HepG2 (cell line): ENCODE results near the gene CKMT2. TPM values are rescaled to one million over a fixed set of nuclear protein-coding genes. Genes with fewer than 3 reads are reported as not detected.

Experiments
- ATAC-seq: fragments of 200-7000 bp; cut with Tn5 transposase; 3 replicates; pipeline ENCODE4 v1.9.1; 2020; ENCODE audit warnings: mild to moderate bottlenecking, moderate library complexity
- BruUV-seq: library from RNA; stranded (reverse); fragments of 400-500 nt; replicated peaks from 2 replicates; lab custom pipeline; 2021; lab: Mats Ljungman, UMichigan
- CTCF ChIA-PET: fragments of 300-600 bp; formaldehyde crosslinking; extraction: SDS; loops from one replicate; lab custom pipeline; 2021; ENCODE audit warnings: low total read pairs, inconsistent platforms, low intra/inter-chr PET ratio; lab: Yijun Ruan, JAX
- POLR2A ChIA-PET: fragments of 350-600 bp; sonication (Branson Sonifier 250); formaldehyde crosslinking; loops from one replicate; lab custom pipeline; 2020; ENCODE audit warnings: antibody characterized with exemption, inconsistent platforms; lab: Yijun Ruan, JAX
- DNase-seq: peaks from one replicate; pipeline ENCODE4 v3.0.0-alpha.2; 2015; ENCODE audit warnings: low spot score
- FAIRE-seq: peaks from 3 replicates; lab custom pipeline; 2011; peaks lifted over from hg19 to GRCh38; lab: Jason Lieb, UNC
- H2AFZ ChIP-seq: one replicate; pipeline ENCODE4 v1.6.1; 2011; ENCODE audit warnings: low read length, inconsistent platforms
- H3K27ac ChIP-seq: fragments of 300-600 bp; 3 replicates; pipeline ENCODE4 v1.8.0; 2011; ENCODE audit warnings: mixed run types, mild to moderate bottlenecking, mixed read lengths, low read length, inconsistent platforms; ENCODE audit not compliant: insufficient read depth; ENCODE audit errors: extremely low read length
- H3K27me3 ChIP-seq, 2 experiments: fragments of 200-600 bp in 1 of 2; 2 replicates in 1 of 2; 3 replicates in 1 of 2; pipeline versions ENCODE4 v1.6.0 to v1.8.0; 2011; ENCODE audit warnings: low read length in 2 of 2, mild to moderate bottlenecking in 2 of 2, moderate library complexity in 2 of 2, inconsistent platforms in 1 of 2; ENCODE audit not compliant: insufficient read depth in 2 of 2, control insufficient read depth in 1 of 2
- H3K36me3 ChIP-seq, 2 experiments: fragments of 200-600 bp in 1 of 2; replicated peaks in 1 of 2; 2 replicates in 1 of 2; 3 replicates in 1 of 2; pipeline versions ENCODE4 v1.5.1 to v1.8.0; 2011; ENCODE audit warnings: low read length in 2 of 2, inconsistent platforms in 1 of 2; ENCODE audit not compliant: insufficient read depth in 2 of 2, control insufficient read depth in 1 of 2
- H3K4me1 ChIP-seq: 2 replicates; pipeline ENCODE4 v1.5.1; 2012; ENCODE audit warnings: low read length, inconsistent platforms; ENCODE audit not compliant: insufficient read depth
- H3K4me2 ChIP-seq: 2 replicates; pipeline ENCODE4 v1.6.0; 2011; ENCODE audit warnings: low read depth, low read length, inconsistent platforms
- H3K4me3 ChIP-seq, 3 experiments: fragments of 200-600 bp in 1 of 3; sonication (generic), shearing (Covaris generic) in 1 of 3; replicated peaks in 1 of 3; 2 replicates each; pipeline ENCODE4 v1.5.1; 2011 to 2016; ENCODE audit warnings: low read length in 3 of 3, inconsistent platforms in 2 of 3, low read depth in 2 of 3, mild to moderate bottlenecking in 2 of 3, control low read depth in 1 of 3, mixed read lengths in 1 of 3; ENCODE audit not compliant: insufficient read depth in 1 of 3
- H3K79me2 ChIP-seq: one replicate; pipeline ENCODE4 v1.6.1; 2011; ENCODE audit warnings: low read length, inconsistent platforms; ENCODE audit not compliant: insufficient read depth
- H3K9ac ChIP-seq: 2 replicates; pipeline ENCODE4 v1.6.0; 2011; ENCODE audit warnings: mild to moderate bottlenecking, low read depth, low read length, inconsistent platforms; ENCODE audit not compliant: insufficient read depth
- H3K9me3 ChIP-seq: 2 replicates; pipeline ENCODE4 v1.5.1; 2012; ENCODE audit warnings: mild to moderate bottlenecking, low read length
- H4K20me1 ChIP-seq: 2 replicates; pipeline ENCODE4 v1.6.0; 2011; ENCODE audit warnings: inconsistent platforms, mild to moderate bottlenecking, low read length, moderate library complexity; ENCODE audit not compliant: insufficient read depth
- ELF4 ChIP-seq: sonication (generic); formaldehyde crosslinking; IDR thresholded peaks from 2 replicates; pipeline ENCODE4 v1.5.0; 2020; ENCODE audit warnings: missing genetic modification reagents, mild to moderate bottlenecking, moderate library complexity, borderline replicate concordance
- ESRRA ChIP-seq: sonication (generic); formaldehyde crosslinking; IDR thresholded peaks from 2 replicates; pipeline ENCODE4 v1.5.1; 2020; ENCODE audit warnings: mild to moderate bottlenecking, low read depth, missing genetic modification reagents
- FOXJ3 ChIP-seq: sonication (generic); formaldehyde crosslinking; IDR thresholded peaks from 2 replicates; pipeline ENCODE4 v1.4.0; 2020; ENCODE audit warnings: missing genetic modification reagents, mild to moderate bottlenecking, borderline replicate concordance
- FOXO4 ChIP-seq: sonication (generic); formaldehyde crosslinking; conservative IDR thresholded peaks from 2 replicates; pipeline ENCODE4 v1.8.1; 2023; ENCODE audit warnings: missing genetic modification reagents
- GABPA ChIP-seq, 2 experiments: IDR thresholded peaks; 2 replicates each; pipeline ENCODE4 v1.6.1; 2011 to 2016; ENCODE audit warnings: low read depth in 2 of 2, low read length in 1 of 2, missing biosample characterization in 1 of 2, missing genetic modification characterization in 1 of 2
- HES4 ChIP-seq: sonication (generic); formaldehyde crosslinking; IDR thresholded peaks from 2 replicates; pipeline ENCODE4 v1.9.0; 2021; ENCODE audit warnings: mild to moderate bottlenecking, missing genetic modification reagents, borderline replicate concordance
- MIER2 ChIP-seq: IDR thresholded peaks from 2 replicates; pipeline ENCODE4 v1.6.1; 2016; ENCODE audit warnings: missing biosample characterization, missing genetic modification reagents
- ZNF253 ChIP-seq: sonication (generic); formaldehyde crosslinking; IDR thresholded peaks from 2 replicates; pipeline ENCODE4 v1.8.0; 2022; ENCODE audit warnings: mild to moderate bottlenecking, missing genetic modification reagents, borderline replicate concordance
- ZNF280D ChIP-seq: sonication (generic); formaldehyde crosslinking; IDR thresholded peaks from 2 replicates; pipeline ENCODE4 v1.5.1; 2020; ENCODE audit warnings: mild to moderate bottlenecking, missing genetic modification reagents
- ZNF501 ChIP-seq: sonication (generic); formaldehyde crosslinking; IDR thresholded peaks from 2 replicates; pipeline ENCODE4 v1.5.1; 2020; ENCODE audit warnings: mild to moderate bottlenecking, moderate library complexity, missing genetic modification reagents
- ZNF558 ChIP-seq: sonication (generic); formaldehyde crosslinking; IDR thresholded peaks from 2 replicates; pipeline ENCODE4 v1.9.0; 2022; ENCODE audit warnings: mild to moderate bottlenecking, missing genetic modification reagents, borderline replicate concordance
- ZNF891 ChIP-seq: sonication (generic); formaldehyde crosslinking; IDR thresholded peaks from 2 replicates; pipeline ENCODE4 v1.5.0; 2020; ENCODE audit warnings: mild to moderate bottlenecking, missing genetic modification reagents
- WGBS: methylation state at CpG from one replicate; pipeline ENCODE4 v1.1.6; 2017; ENCODE audit warnings: low lambda C conversion rate; 5-methylcytosine and 5-hydroxymethylcytosine counted together
- in situ Hi-C: cut with HindIII; loops from 2 replicates; pipeline ENCODE4 v1.10.0; 2017; ENCODE audit warnings: low pct_unique_long_range_greater_than_20kb; ENCODE audit not compliant: extremely low pct_ligation_motif_present
- intact Hi-C: fragments of 100-400 bp; cut with micrococcal nuclease; formaldehyde crosslinking; loops from one replicate; pipeline ENCODE4 v1.10.0; 2022; ENCODE audit not compliant: unreplicated experiment
- polyA plus RNA-seq, 8 experiments: library from polyadenylated mRNA; depleted of rRNA in 3 of 8; stranded (reverse) in 7 of 8; unstranded in 1 of 8; fragments of >200 nt; fragmentation: Illumina TruSeq in 4 of 8; extraction: Trizol in 4 of 8; gene quantifications; 2 replicates each; pipeline versions ENCODE4 v1.2.1 to v1.2.3, GENCODE V29; 2011 to 2016; ENCODE audit warnings: low read depth in 4 of 8, missing spikeins in 1 of 8, mixed read lengths in 1 of 8; ENCODE audit not compliant: insufficient read depth in 1 of 8
- total RNA-seq, 5 experiments: library from RNA; depleted of rRNA; stranded (reverse); fragments of >200 nt; fragmentation: Illumina TruSeq; extraction: Trizol; gene quantifications; 2 replicates each; pipeline ENCODE4 v1.2.3, GENCODE V29; 2016; ENCODE audit warnings: low read depth in 1 of 5

The CKMT2 gene
- total and polyA plus RNA-seq, 2 of the 13 experiments (the other 11 are each of a cell fraction or from before 2014, with no cell fraction given), result 1.2 to 8.8 TPM

- intact Hi-C loops (loop anchor here (1.0 to 5.0 kb wide), 3 partner anchors 69 to 865 kb away; partner anchors contain the start of gene CKMT2), in situ Hi-C loops (no loop called here)
- H3K79me2 ChIP-seq, result peaks cover 39% of the 10 kb centered on the region
- CTCF ChIA-PET, result no interaction called here
- peak overlapping the region; percentile 61 for H2AFZ ChIP-seq
- ATAC-seq (no peak), DNase-seq (no peak), FAIRE-seq (no peak)
- no peaks in the 10 kb centered on the region for H4K20me1 ChIP-seq
- peaks cover 0 to 11% of the 10 kb centered on the region in 2 experiments; a peak in 2 of 5 replicates for H3K36me3 ChIP-seq
- no peaks in the 10 kb centered on the region for H3K9me3 ChIP-seq
- H3K27ac ChIP-seq, result peak overlapping the region; percentile 89
- H3K9ac ChIP-seq, result peak overlapping the region; percentile 91
- TSS peak; percentile 82 for BruUV-seq
- no peaks in the 10 kb centered on the region; a peak in 1 of 5 replicates for H3K27me3 ChIP-seq
- no peak for TF ChIP-seq MIER2 (CRISPR knock-in tag)
- TF ChIP-seq ZNF558, result no peak
- TF ChIP-seq HES4 (CRISPR knock-in tag), result 0 out of 2 replicates have a peak, but pooled peaks have one; percentile 2
- TF ChIP-seq ZNF501 (CRISPR knock-in tag), result no peak
- TF ChIP-seq ELF4 (CRISPR knock-in tag), result no peak
- no peak for TF ChIP-seq ESRRA
- peak overlapping the region; percentile 93 to 95 (median 94) for H3K4me3 ChIP-seq
- POLR2A ChIA-PET, result interaction anchor here (1.2 kb wide), 1 partner anchor 68 kb away, joined by 4 read pairs; the partner anchor contains the start of gene CKMT2
- peak overlapping the region; percentile 91 for H3K4me2 ChIP-seq
- 0% methylated on average over 2 of the region's 2 CpGs for WGBS
- peaks cover 35% of the 10 kb centered on the region for H3K4me1 ChIP-seq
Observed at GRCh38 chr5:81300921-81301270, 67.8 kb downstream of the CKMT2 start.

- ATAC-seq (peak; percentile 96), FAIRE-seq (peak; percentile 78), DNase-seq (peak; percentile 90)
- ChIA-PET CTCF (no interaction called here), POLR2A (interaction anchor here (0.6 to 1.9 kb wide), 11 partner anchors 9 to 84 kb away, joined by 3 to 11 read pairs (median 4); partner anchors contain the start of gene CKMT2)
- H3K27ac ChIP-seq, result peak within 1 kb of the TSS; percentile 89
- H3K4me1 ChIP-seq, result peaks cover 35% of the 10 kb centered on the region
- H3K36me3 ChIP-seq, result peaks cover 0 to 11% of the 10 kb centered on the region in 2 experiments; a peak in 2 of 5 replicates
- H4K20me1 ChIP-seq, result no peaks in the 10 kb centered on the region
- intact Hi-C loops (loop anchor here (1.0 to 5.0 kb wide), 3 partner anchors 69 to 865 kb away; partner anchors contain the start of gene CKMT2), in situ Hi-C loops (no loop called here)
- TSS peak; percentile 71 for BruUV-seq
- no peaks in the 10 kb centered on the region; a peak in 1 of 5 replicates for H3K27me3 ChIP-seq
- peak within 1 kb of the TSS; percentile 71 for H2AFZ ChIP-seq
- H3K9ac ChIP-seq, result peak within 1 kb of the TSS; percentile 91
- H3K79me2 ChIP-seq, result peaks cover 39% of the 10 kb centered on the region
- H3K9me3 ChIP-seq, result no peaks in the 10 kb centered on the region
- H3K4me3 ChIP-seq, result peak within 1 kb of the TSS; percentile 93 to 95 (median 94)
- H3K4me2 ChIP-seq, result peak within 1 kb of the TSS; percentile 91
- 0% methylated on average over 22 of the region's 54 CpGs for WGBS
- TF ChIP-seq ZNF280D (CRISPR knock-in tag), result peak; percentile 92
- TF ChIP-seq GABPA (IDR thresholded peaks at IDR 0.05; ENCODE audit: low read depth, low read length), result peak; percentile 97
- TF ChIP-seq GABPA (CRISPR knock-in tag; IDR thresholded peaks at IDR 0.05; ENCODE audit: low read depth), result peak; percentile 99
- peak; percentile 79 for TF ChIP-seq ZNF891 (CRISPR knock-in tag)
- TF ChIP-seq ZNF253, result no peak
- peak; percentile 26; the same call in 1 of the 2 replicates for TF ChIP-seq FOXJ3 (CRISPR knock-in tag)
- no peak for TF ChIP-seq FOXO4
Observed at GRCh38 chr5:81301271-81302015, 68.3 kb downstream of the CKMT2 start, which contains the start of gene ZCCHC9. Gene ZCCHC9, plus strand, starts transcription at chr5:81301587. Its CDS starts 3,171 bp downstream, at chr5:81304758.
